Testis (tissue), 3 donors: ENCODE data around the gene PI4KA. TPM values are rescaled to one million over a fixed set of nuclear protein-coding genes. Genes with fewer than 3 reads are reported as not detected.

Experiments
- DNase-seq: peaks from one replicate; pipeline ENCODE4 v3.0.0-alpha.2; 2019
- H3K27ac ChIP-seq, 2 donors: fragments of 200-600 bp; sonication (generic); one replicate each; pipeline ENCODE4 v1.5.1; 2019
- H3K27me3 ChIP-seq: fragments of 200-600 bp; sonication (generic); one replicate; pipeline ENCODE4 v1.5.1; 2019
- H3K36me3 ChIP-seq: fragments of 200-600 bp; sonication (generic); one replicate; pipeline ENCODE4 v1.5.1; 2017; ENCODE audit warnings: low read depth; ENCODE audit errors: missing control alignments
- H3K4me1 ChIP-seq: fragments of 200-600 bp; sonication (generic); one replicate; pipeline ENCODE4 v1.5.1; 2019
- H3K4me3 ChIP-seq, 2 donors: fragments of 200-600 bp; sonication (generic); one replicate each; pipeline ENCODE4 v1.5.1; 2017 to 2019
- H3K9me3 ChIP-seq: fragments of 200-600 bp; sonication (generic); one replicate; pipeline ENCODE4 v1.5.1; 2017
- CTCF ChIP-seq, 3 experiments: fragments of 450-650 bp in 2 of 3; fragments of 200-600 bp in 1 of 3; sonication (generic) in 1 of 3; IDR thresholded peaks; one replicate each; pipeline ENCODE4 v1.5.1; 2016 to 2019; ENCODE audit warnings: antibody characterized with exemption in 3 of 3, mild to moderate bottlenecking in 2 of 3, moderate library complexity in 1 of 3
- POLR2A ChIP-seq: fragments of 450-650 bp; IDR thresholded peaks from one replicate; pipeline ENCODE4 v1.6.1; 2017; ENCODE audit warnings: antibody characterized with exemption, mild to moderate bottlenecking, moderate library complexity
- WGBS, 2 donors: methylation state at CpG; one replicate each; pipeline ENCODE4 v1.1.5; 2018; 5-methylcytosine and 5-hydroxymethylcytosine counted together
- intact Hi-C: fragments of 100-400 bp; cut with DNase I; formaldehyde crosslinking; loops from one replicate; pipeline ENCODE4 v1.15.1; 2023; ENCODE audit warnings: low total_unique reads
- polyA plus RNA-seq: library from polyadenylated mRNA; stranded (reverse); fragments of 350-450 nt; fragmentation: Illumina TruSeq; extraction: RNeasy Lipid Tissue Mini Kit (QIAGEN cat#74804); gene quantifications from one replicate; pipeline ENCODE4 v1.2.3, GENCODE V29; 2014; ENCODE audit warnings: low read depth, low replicate concordance; ENCODE audit not compliant: insufficient read depth
- total RNA-seq, 2 donors: library from RNA; depleted of rRNA; stranded (reverse); fragments of >200 nt; gene quantifications; one replicate each; pipeline ENCODE4 v1.2.3, GENCODE V29; 2016

PI4KA gene
- total and polyA plus RNA-seq, 3 donors from 2014 or later: 124 to 196 (median 140) TPM

DNA sequence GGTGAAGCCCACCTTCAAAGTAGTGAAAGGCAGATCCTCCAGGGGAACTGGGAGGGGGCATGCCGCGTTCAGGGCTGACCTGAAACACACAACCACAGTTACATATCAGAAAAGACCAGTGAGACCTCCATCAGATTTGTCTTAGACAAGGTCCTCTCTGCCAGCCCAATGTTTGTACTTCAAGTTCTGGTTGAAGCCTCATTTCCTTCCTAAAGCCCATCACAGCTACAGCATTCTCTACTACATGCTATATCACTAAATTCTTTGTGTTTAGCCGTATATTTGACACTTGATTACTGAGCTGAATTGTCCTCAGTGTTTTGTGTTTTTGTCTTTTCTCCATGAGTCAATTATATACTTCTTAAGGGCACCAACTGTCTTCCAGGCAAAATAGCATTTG, 40.1 kb downstream of the PI4KA start:
- Histone ChIP-seq H3K36me3 (no peaks in the 10 kb centered on the region), H3K27me3 (no peaks in the 10 kb centered on the region), H3K9me3 (no peaks in the 10 kb centered on the region), H3K4me1 (no peaks in the 10 kb centered on the region), H3K27ac (no peak overlapping the region), H3K4me3 (no peak overlapping the region)
- no peak for TF ChIP-seq POLR2A
- no peak for TF ChIP-seq CTCF (IDR thresholded peaks at IDR 0.05)
- 80 to 98% methylated on average over 3 of the region's 3 CpGs for WGBS, 2 donors
- DNase-seq: no peak
- intact Hi-C loops: no loop called here

DNA sequence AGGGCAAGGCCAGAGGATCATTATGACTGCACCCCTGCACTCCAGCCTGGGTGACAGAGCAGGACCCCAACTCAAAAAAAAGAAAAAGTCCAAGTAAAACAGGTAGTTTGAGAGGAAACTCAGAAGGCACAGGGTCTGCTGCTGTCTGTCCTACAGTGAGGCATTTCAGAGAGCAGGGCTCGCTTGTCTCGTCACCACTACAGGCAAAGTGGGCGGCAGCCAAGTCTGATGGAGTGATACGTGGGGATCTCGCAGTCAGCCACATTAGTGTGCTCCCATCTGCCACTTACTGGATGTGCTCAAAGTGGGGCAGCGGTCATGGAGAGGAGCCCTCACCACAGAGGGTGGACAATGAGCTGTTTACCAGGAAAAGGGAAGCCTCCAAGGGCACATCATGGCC, 42.1 kb downstream of the PI4KA start:
- Histone ChIP-seq H3K27ac (no peak overlapping the region), H3K27me3 (no peaks in the 10 kb centered on the region), H3K36me3 (no peaks in the 10 kb centered on the region), H3K9me3 (no peaks in the 10 kb centered on the region), H3K4me3 (no peak overlapping the region), H3K4me1 (no peaks in the 10 kb centered on the region)
- DNase-seq: no peak
- intact Hi-C loops: no loop called here
- WGBS, 2 donors: 95 to 97% methylated on average over 6 of the region's 6 CpGs
- TF ChIP-seq POLR2A: no peak
- TF ChIP-seq CTCF (IDR thresholded peaks at IDR 0.05): no peak

- WGBS, 2 donors: 94 to 97% methylated on average over 9 of the region's 9 CpGs
- no peaks in the 10 kb centered on the region for H3K9me3 ChIP-seq
- no peak for DNase-seq
- H3K27ac ChIP-seq: no peak overlapping the region
- no peaks in the 10 kb centered on the region for H3K4me1 ChIP-seq
- TF ChIP-seq CTCF (IDR thresholded peaks at IDR 0.05) (no peak), POLR2A (no peak)
- H3K4me3 ChIP-seq: no peak overlapping the region
- intact Hi-C loops: no loop called here
- H3K36me3 ChIP-seq: no peaks in the 10 kb centered on the region
- H3K27me3 ChIP-seq: no peaks in the 10 kb centered on the region
These were observed 43.0 kb downstream of the PI4KA start for GRCh38 chr22:20815477-20816050.

- no peaks in the 10 kb centered on the region for H3K4me1 ChIP-seq
- H3K27me3 ChIP-seq: no peaks in the 10 kb centered on the region
- WGBS, 2 donors: 93% methylated on average over 5 of the region's 5 CpGs
- H3K36me3 ChIP-seq: peaks cover 3% of the 10 kb centered on the region
- TF ChIP-seq POLR2A (no peak), CTCF (IDR thresholded peaks at IDR 0.05) (no peak)
- intact Hi-C loops: no loop called here
- no peaks in the 10 kb centered on the region for H3K9me3 ChIP-seq
- H3K27ac ChIP-seq: no peak overlapping the region
- DNase-seq: no peak
- H3K4me3 ChIP-seq: no peak overlapping the region
These were observed 44.3 kb downstream of the PI4KA start for GRCh38 chr22:20814221-20814808.

- TF ChIP-seq POLR2A (no peak), CTCF (IDR thresholded peaks at IDR 0.05) (no peak)
- intact Hi-C loops: no loop called here
- DNase-seq: no peak
- H3K4me1 ChIP-seq: no peaks in the 10 kb centered on the region
- peaks cover 3% of the 10 kb centered on the region for H3K36me3 ChIP-seq
- H3K27me3 ChIP-seq: no peaks in the 10 kb centered on the region
- H3K27ac ChIP-seq: no peak overlapping the region
- H3K4me3 ChIP-seq: no peak overlapping the region
- whole genome bisulfite sequencing, 2 donors: 91 to 98% methylated on average over 4 of the region's 4 CpGs
- H3K9me3 ChIP-seq: no peaks in the 10 kb centered on the region
These were observed 45.6 kb downstream of the PI4KA start for GRCh38 chr22:20813056-20813455.
